ENCODE results near the gene ZNF174.
A peak's percentile ranks its signal among the peaks of the same experiment; 100 is the strongest.

Gene ZNF174

GRCh38 chr16:3443108-3444031 is 42.4 kb downstream of the ZNF174 start, which contains the start of the genes NAA60 and ZNF597:
Gene NAA60 (plus strand): TSS chr16:3443680. CDS start chr16:3476228, 32,548 bp downstream.
Gene ZNF597 (minus strand): TSS chr16:3443504. CDS start chr16:3443153, 351 bp downstream.
- DNase-seq (ENCODE audit: low read depth) = peak; percentile 43

- DNase-seq (ENCODE audit: low read depth) = no peak
These were observed 43.0 kb downstream of the ZNF174 start for GRCh38 chr16:3444032-3444388.

GRCh38 chr16:3454093-3454492 is 53.1 kb downstream of the ZNF174 start:
- DNase-seq (ENCODE audit: low read depth) = no peak

- no peak for DNase-seq (ENCODE audit: low read depth)
These were observed 53.7 kb downstream of the ZNF174 start for GRCh38 chr16:3454631-3455147.

- peak; percentile 81 for DNase-seq (ENCODE audit: low read depth)
These were observed 56.6 kb downstream of the ZNF174 start for GRCh38 chr16:3457434-3458252.

GRCh38 chr16:3458278-3458851 is 57.4 kb downstream of the ZNF174 start:
- no peak for DNase-seq (ENCODE audit: low read depth)

- DNase-seq (ENCODE audit: low read depth) = no peak
These were observed 57.9 kb downstream of the ZNF174 start for GRCh38 chr16:3458852-3459361.

Measured in stimulated activated CD8-positive, alpha-beta memory T cell treated with anti-CD3 and anti-CD28 coated beads, Interleukin-7, amount 100 ng/mL, for 24 hours (primary cell).